Ectodermal cell (in vitro differentiated cells): ENCODE measurements around the gene B4GALT5.
"Not testable (repeated sequence)": the region's sequence is repeated elsewhere in the genome, so short reads cannot be mapped to it uniquely, and the experiment has no call there.

Source experiments
- H3K27ac ChIP-seq: 2 replicates; pipeline ENCODE4 v1.7.0; 2013; ENCODE audit warnings: mild to moderate bottlenecking, low read depth, low read length; ENCODE audit not compliant: insufficient read depth, poor library complexity, severe bottlenecking
- H3K27me3 ChIP-seq: 2 replicates; pipeline ENCODE4 v1.7.0; 2013; ENCODE audit warnings: mild to moderate bottlenecking, low read length; ENCODE audit not compliant: insufficient read depth, control insufficient read depth, poor library complexity, severe bottlenecking
- H3K36me3 ChIP-seq: one replicate; pipeline ENCODE4 v1.7.0; 2013; ENCODE audit warnings: low read length; ENCODE audit not compliant: control insufficient read depth, insufficient read depth
- H3K4me1 ChIP-seq: one replicate; pipeline ENCODE4 v1.7.0; 2013; ENCODE audit warnings: low read length; ENCODE audit not compliant: control insufficient read depth, insufficient read depth
- H3K4me3 ChIP-seq: 2 replicates; pipeline ENCODE4 v1.7.0; 2013; ENCODE audit warnings: low read depth, low read length, control low read depth; ENCODE audit not compliant: insufficient read depth
- H3K9me3 ChIP-seq: 2 replicates; pipeline ENCODE4 v1.7.0; 2013; ENCODE audit warnings: mild to moderate bottlenecking, low read length, moderate library complexity; ENCODE audit not compliant: control insufficient read depth
- WGBS, 2 experiments: methylation state at CpG; one replicate each; pipeline ENCODE4 v1.1.7; 2013; ENCODE audit warnings: missing lambda C conversion rate in 2 of 2; 5-methylcytosine and 5-hydroxymethylcytosine counted together

B4GALT5 gene

DNA sequence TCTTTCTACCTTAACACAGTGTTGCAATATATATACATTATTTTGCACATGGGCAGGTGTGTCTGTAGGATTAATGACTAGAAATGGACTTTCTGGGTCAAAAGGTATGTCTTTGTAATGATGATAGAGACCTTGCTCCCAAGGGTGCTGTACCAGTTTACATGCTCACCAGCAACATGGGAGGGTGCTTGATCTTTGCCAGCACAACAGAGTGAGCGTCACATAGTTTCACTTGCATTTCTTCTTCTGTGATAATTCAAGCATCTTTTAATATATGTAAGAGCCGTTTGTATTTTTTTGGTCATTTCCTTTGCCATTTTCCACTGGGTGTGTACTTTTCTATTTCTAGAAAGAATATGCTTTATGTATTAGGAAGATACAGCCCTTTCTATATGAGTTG lies 23.6 kb upstream of the B4GALT5 start:
- WGBS, 2 experiments: 89 to 90% methylated on average over 2 of the region's 2 CpGs
- Histone ChIP-seq H3K27me3 (no peaks in the 10 kb centered on the region), H3K27ac (no peak overlapping the region), H3K4me3 (no peak overlapping the region), H3K4me1 (peaks cover 5% of the 10 kb centered on the region), H3K9me3 (no peaks in the 10 kb centered on the region), H3K36me3 (no peaks in the 10 kb centered on the region)

DNA sequence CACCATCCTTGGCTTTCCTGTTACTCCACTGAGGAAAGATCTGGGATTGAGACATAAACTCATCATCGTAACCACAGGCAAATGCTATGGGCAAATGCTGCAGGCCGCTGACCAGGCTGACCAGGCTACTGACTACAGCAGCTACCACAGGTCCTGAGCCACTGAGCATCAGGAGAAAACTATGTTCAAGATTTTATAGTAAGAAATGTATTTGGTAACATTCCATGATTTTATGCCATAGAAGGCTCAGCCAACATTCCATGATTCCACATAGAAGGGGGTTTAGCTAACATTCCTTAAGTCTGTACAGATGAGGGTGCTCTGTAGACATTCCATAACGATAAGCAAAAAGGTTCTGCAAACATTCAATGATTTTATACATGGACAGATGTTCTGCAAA lies 16.1 kb upstream of the B4GALT5 start:
- Histone ChIP-seq H3K36me3 (no peaks in the 10 kb centered on the region), H3K4me3 (no peak overlapping the region), H3K27ac (no peak overlapping the region), H3K9me3 (no peaks in the 10 kb centered on the region), H3K4me1 (no peaks in the 10 kb centered on the region), H3K27me3 (no peaks in the 10 kb centered on the region)
- 92 to 100% methylated on average over 3 of the region's 3 CpGs for WGBS, 2 experiments

DNA sequence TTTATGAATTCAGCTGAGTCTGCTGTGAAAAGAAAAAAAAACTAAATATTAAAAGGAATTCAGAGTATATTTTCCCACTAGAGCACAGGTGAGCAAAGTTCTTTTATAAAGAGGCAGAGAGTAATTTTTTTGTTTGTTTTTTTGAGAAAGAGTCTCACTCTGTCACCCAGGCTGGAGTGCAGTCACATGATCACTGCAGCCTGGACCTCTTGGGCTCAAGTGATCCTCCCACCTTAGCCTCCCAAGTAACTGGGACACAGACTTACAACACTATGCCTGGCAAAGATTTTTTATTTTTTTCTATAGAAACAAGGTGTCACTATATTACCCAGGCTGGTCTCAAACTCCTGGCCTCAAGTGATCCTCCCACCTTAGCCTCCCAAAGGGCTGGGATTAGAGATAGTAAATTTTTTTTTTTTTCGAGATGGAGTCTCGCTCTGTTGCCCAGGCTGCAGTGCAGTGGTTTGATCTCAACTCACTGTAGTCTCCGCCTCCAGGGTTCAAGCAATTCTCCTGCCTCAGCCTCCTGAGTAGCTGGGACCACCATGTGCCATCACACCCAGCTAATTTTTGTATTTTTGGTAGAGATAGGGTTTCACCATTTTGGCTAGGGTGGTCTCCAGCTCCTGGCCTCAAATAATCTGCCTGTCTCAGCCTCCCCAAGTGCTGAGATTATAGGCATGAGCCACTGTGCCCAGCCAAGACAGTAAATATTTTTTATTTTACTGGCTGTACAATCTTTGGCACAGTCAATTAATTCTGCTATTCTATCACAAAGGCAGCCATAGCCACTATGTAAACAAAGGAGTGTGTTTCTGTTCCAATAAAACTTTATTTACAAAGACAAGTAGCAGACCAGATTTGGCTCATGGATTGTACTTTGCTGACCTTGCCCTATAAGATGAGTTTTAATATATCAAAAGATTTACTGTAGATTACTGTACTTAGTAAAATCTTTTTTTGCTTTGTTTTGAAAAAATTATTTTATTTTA lies 14.5 kb upstream of the B4GALT5 start:
- H3K9me3 ChIP-seq: no peaks in the 10 kb centered on the region
- no peaks in the 10 kb centered on the region for H3K27me3 ChIP-seq
- no peak overlapping the region for H3K4me3 ChIP-seq
- H3K36me3 ChIP-seq: no peaks in the 10 kb centered on the region
- no peak overlapping the region for H3K27ac ChIP-seq
- 94 to 98% methylated on average over 3 of the region's 3 CpGs for WGBS, 2 experiments
- H3K4me1 ChIP-seq: no peaks in the 10 kb centered on the region

DNA sequence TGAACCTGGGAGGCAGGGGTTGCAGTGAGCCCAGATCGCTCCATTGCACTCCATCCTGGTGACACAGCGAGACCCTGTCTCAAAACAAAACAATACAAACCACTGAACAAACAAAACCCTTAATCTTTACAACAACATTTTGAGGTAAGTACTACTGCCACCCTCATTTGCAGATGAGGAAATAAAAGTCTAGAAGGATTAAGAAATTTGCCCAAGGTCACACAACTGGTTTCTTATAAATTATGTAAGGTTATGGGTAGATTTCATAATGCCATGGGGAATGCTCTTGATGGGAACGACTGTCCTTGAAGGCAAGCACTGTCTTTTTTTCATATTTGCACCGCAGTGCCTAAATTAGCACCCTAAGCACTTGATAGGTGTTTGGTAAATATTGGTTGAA lies 13.8 kb upstream of the B4GALT5 start:
- H3K27me3 ChIP-seq: no peaks in the 10 kb centered on the region
- H3K9me3 ChIP-seq: no peaks in the 10 kb centered on the region
- no peak overlapping the region for H3K27ac ChIP-seq
- no peak overlapping the region for H3K4me3 ChIP-seq
- H3K36me3 ChIP-seq: no peaks in the 10 kb centered on the region
- WGBS, 2 experiments: 83 to 89% methylated on average over 4 of the region's 4 CpGs
- H3K4me1 ChIP-seq: no peaks in the 10 kb centered on the region

DNA sequence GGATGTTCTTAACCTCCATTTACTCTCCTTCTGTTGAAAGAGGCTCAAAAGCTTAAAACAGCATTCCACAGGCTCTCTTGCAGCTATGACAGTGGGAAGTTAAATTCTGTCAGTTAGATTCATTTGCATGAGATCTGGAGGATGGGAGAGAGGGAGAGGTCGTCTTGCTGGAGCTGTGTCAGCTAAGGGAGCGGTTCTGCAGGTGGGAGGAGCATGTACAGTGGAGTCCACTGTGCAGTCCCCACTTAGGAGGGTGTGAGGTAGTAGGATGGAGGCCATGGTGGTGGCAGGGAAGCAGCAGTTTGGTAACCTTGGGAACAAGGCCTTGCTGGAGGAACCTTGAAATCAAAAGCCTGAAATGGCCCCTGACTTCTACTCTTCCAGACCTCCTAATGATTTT lies 12.0 kb upstream of the B4GALT5 start:
- H3K4me1 ChIP-seq: no peaks in the 10 kb centered on the region
- no peaks in the 10 kb centered on the region for H3K9me3 ChIP-seq
- H3K36me3 ChIP-seq: no peaks in the 10 kb centered on the region
- WGBS, 2 experiments: 77 to 84% methylated on average over 2 of the region's 2 CpGs
- no peak overlapping the region for H3K4me3 ChIP-seq
- H3K27ac ChIP-seq: no peak overlapping the region
- H3K27me3 ChIP-seq: no peaks in the 10 kb centered on the region

DNA sequence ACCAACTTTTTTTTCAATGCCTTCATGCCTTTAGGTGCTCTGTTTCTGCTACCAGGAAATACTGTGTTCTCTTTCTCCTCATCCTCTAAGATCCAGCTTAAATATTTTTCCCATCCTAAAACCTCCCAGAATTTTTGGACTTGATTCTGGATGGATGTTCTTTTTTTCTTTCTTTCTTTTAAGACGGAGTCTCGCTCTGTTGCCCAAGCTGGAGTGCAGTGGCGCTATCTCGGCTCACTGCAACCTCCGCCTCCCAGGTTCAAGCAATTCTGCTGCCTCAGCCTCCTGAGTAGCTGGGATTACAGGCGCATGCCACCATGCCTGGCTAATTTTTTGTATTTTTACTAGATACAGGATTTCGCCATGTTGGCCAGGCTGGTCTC lies 11.5 kb upstream of the B4GALT5 start:
- not testable (repeated sequence) for H3K9me3 ChIP-seq, H3K4me3 ChIP-seq, H3K36me3 ChIP-seq, H3K27me3 ChIP-seq, H3K4me1 ChIP-seq, H3K27ac ChIP-seq
- WGBS, 2 experiments: 93 to 95% methylated on average over 7 of the region's 7 CpGs

DNA sequence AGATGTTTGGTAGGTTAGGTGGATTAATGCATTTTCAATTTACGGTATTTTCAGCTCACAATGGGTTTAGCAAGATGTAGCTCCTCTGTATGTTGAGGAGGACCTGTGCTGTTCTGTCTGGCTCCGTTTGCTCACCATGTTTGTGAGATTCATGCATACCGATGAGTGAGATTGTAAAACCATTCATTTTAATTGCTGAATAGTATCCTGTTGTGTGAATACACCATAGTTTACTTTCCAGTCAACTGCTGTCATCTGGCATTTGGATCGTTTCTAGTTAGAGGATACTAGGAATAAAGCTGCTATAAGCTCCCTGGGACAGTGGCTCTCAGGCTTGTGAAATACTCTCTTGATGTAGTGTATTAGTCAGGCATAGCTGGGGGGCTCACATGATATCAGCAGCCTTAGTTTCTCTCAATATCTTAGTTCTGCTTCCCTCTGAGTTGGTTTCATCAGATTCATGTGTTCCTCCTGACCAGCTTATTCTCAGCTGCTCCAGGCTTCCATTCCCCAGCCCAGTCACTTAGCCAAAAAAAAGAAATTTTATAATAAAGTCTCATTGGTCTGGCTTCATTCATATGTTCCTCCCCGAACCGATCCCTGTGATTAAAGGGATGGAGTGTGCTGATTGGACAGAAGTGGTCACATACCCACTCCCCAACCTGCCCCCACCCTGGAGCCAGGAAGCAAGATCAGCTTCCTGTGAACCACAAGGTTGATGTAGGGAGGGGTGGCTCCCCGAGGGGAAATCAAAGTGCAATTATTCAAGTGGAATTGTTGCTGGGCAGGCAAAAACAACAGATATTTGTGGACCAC lies 10.9 kb upstream of the B4GALT5 start:
- no peaks in the 10 kb centered on the region for H3K4me1 ChIP-seq
- no peak overlapping the region for H3K4me3 ChIP-seq
- 86 to 90% methylated on average over 5 to 7 of the region's 7 CpGs for WGBS, 2 experiments
- H3K27me3 ChIP-seq: no peaks in the 10 kb centered on the region
- no peak overlapping the region for H3K27ac ChIP-seq
- no peaks in the 10 kb centered on the region for H3K9me3 ChIP-seq
- no peaks in the 10 kb centered on the region for H3K36me3 ChIP-seq

DNA sequence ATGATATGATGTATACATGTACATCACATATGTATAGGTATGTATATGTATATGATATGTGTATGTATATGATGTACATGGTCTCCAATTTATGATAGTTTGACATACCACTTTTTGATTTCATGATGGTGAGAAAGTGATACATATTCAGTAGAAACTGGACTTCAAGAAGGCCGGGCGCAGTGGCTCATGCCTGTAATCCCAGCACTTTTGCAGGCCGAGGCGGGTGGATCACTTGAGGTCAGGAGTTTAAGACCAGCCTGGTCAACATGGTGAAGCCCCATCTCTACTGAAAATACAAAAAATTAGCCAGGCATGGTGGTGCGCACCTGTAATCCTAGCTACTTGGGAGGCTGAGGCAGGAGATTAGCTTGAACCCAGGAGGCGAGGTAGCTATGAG lies 10.1 kb upstream of the B4GALT5 start:
- not testable (repeated sequence) for H3K36me3 ChIP-seq, H3K27ac ChIP-seq, H3K9me3 ChIP-seq, H3K27me3 ChIP-seq, H3K4me1 ChIP-seq, H3K4me3 ChIP-seq
- WGBS, 2 experiments: 91 to 95% methylated on average over 6 of the region's 6 CpGs

DNA sequence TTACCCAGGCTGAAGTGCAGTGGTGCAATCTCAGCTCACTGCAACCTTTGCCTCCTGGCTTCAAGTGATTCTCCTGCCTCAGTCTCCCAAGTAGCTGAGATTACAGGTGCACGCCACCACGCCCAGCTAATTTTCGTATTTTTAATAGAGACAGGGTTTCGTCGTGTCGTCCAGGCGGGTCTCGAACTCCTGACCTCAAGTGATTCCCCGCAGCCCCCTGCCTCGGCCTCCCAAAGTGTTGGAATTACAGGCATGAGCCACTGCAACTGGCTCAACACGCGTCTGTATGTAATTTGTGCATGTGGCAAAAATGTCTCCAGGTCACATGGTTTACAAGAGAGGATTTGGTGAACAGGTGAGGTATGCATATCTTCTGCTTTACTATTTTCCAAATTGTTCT lies 7.6 kb upstream of the B4GALT5 start:
- not testable (repeated sequence) for H3K9me3 ChIP-seq, H3K36me3 ChIP-seq, H3K27me3 ChIP-seq, H3K4me1 ChIP-seq, H3K27ac ChIP-seq, H3K4me3 ChIP-seq
- 91 to 93% methylated on average over 12 of the region's 12 CpGs for WGBS, 2 experiments

DNA sequence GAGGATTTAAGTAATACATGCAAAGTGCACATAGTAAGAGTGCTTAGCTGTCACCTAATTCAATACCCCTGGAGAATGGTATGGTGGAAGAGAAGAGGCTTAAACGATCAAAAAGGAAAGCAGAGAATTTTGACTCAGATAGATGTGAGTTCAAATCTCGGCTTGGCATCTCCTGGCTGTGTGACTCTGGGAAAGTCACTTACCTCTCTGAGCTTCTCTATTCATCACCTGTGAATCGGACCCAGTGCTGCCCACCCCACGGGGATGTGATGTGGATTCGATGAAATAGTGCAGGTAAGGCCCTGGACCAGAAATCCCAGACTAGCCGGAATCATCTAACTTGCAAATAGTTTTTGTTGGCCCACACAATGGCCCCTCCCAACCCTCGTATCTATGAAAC lies 1.8 kb upstream of the B4GALT5 start:
- Histone ChIP-seq H3K27ac (no peak overlapping the region), H3K4me1 (peaks cover 12% of the 10 kb centered on the region), H3K36me3 (no peaks in the 10 kb centered on the region), H3K27me3 (no peaks in the 10 kb centered on the region), H3K9me3 (no peaks in the 10 kb centered on the region), H3K4me3 (no peak overlapping the region)
- WGBS, 2 experiments: 92 to 94% methylated on average over 7 of the region's 7 CpGs
